Panc1 (cell line): ENCODE results near the gene MED23.

Experiments
- CTCF ChIP-seq: fragments of 450-650 bp; IDR thresholded peaks from 2 replicates; pipeline ENCODE4 v1.5.1; 2017; ENCODE audit warnings: mild to moderate bottlenecking
- REST ChIP-seq, 2 experiments: IDR thresholded peaks; 2 replicates each; pipeline ENCODE4 v1.6.1; 2011 to 2012; ENCODE audit warnings: low read depth in 2 of 2, control low read depth in 1 of 2, low read length in 1 of 2, mild to moderate bottlenecking in 1 of 2, moderate library complexity in 1 of 2; ENCODE audit not compliant: insufficient read depth in 1 of 2

- no peak for TF ChIP-seq CTCF
- no peak for TF ChIP-seq REST (IDR thresholded peaks at IDR 0.05; ENCODE audit: insufficient read depth in 1 of 2, low read depth in 2 of 2, low read length in 1 of 2)
Measured at GRCh38 chr6:131574133-131574532, 53.9 kb downstream of the MED23 start.
